GM18867 (cell line): Measurements from ENCODE around the gene TACC2.
A peak's percentile ranks its signal among the peaks of the same experiment; 100 is the strongest.

Experiments
- ATAC-seq: cut with Tn5 transposase; IDR thresholded peaks from one replicate; pipeline ENCODE4 v1.9.1; 2021; ENCODE audit warnings: mild to moderate bottlenecking, moderate library complexity; ENCODE audit not compliant: unreplicated experiment

TACC2 gene

DNA sequence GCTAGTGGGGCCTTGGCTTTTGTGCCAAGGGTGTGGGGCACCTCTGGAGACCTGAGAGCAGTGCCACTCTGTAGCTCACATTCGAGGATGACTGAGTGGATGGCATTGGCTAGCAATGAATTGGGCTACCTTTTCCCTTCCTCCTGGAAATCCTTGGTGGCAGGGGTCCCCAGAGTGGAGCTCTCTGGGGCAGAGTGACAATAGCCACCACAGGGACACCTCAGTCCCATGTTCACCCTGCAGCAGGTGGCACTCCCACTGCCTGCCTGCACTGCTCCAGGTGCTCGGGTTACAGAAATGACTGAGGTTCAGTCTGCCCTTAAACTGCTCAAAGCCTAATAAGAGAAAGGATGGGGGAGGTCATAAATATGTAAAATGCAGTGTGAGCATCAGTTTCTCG, 300.0 kb downstream of the TACC2 start:
- ATAC-seq = no peak

- ATAC-seq = no peak
Observed at GRCh38 chr10:122290334-122290733, 301.4 kb downstream of the TACC2 start.

DNA sequence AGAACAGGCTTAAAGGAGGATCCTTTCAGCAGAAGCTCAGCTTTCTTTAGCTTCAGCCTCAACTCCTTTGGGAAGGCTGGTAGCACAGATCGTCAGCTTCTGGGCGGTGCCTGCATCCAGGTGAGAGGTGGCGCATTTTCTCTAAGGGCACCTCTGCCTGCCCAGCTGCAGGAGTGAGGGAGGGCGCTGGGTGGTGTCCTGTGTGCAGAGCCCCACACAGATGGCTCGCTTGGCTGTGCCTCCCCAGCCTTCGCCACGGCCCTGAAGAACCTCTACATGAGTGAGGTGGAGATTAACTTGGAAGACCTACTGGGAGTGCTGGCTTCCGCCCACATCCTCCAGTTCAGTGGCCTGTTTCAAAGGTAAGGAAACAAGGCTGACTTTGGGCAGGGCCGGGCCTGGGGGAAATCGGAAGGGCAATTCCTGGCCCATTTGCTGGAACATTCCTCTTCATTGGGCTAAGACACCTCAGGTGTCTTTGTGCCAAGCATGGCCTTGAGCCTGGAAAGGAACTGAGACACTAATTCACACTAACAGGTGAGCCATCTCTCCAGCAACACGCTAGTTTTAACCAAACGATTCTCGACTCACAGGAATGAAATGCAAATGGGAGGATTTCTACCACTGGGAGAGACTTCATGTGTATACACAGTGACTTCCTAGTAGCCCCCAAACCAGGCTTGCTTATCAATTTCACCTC, 302.0 kb downstream of the TACC2 start:
- no peak for ATAC-seq

- ATAC-seq = no peak
Observed at GRCh38 chr10:122291739-122292138, 302.8 kb downstream of the TACC2 start.

DNA sequence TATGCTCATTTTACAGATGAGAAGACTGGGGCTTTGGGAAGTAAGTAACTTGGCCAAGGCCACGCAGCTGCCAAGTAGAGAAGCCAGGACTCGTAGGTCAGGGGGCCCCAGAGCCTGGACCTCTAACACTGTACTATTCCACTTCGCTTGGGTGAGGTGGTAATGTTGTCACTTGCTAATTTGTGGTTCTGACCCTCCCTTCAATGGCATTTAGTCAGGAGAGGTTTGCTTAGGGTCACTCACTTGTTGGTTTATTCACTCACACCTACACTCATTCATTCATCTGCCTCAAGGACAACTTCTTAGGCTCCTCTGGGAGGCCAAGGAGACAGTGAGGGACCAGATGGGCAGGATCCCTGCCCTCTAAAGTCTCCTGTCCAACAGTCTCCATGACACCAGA, 303.4 kb downstream of the TACC2 start:
- no peak for ATAC-seq

DNA sequence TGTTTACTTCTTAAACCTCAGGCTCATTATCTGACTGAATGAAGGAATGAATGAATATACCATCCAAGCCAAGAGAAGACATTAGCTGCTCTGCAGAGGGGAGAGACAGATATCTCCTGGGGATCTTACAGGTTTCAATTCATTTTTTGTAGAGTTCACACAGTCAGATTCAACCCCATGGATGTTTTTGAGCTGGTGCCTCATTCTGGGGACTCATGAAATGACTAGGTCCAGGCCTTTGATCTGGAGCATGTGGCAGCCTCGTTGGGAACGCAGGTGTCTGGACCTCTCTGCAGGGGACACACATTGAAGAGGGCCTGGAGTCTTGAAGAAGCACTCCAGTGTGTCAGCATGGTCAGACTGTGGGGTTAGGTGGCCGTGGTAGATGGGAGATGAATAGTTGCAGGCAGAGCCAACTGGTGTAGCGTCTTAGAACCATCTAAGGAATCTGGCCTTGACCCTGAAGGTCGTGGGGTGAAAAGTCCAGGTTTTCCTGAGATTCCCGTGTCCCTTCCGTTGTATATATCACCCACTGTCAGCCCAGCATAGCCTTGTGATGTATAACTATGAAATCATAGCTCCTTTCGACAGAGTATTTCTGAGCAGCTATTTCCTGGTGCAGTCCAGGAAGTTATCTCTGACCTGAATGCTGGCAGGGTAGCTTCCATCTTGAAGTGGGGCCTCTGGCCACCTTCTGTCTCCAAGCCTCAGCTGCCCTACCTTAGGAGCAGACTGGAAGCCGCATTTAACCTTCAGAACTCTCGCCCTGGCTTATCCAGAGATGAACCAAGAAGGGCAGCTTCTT, 304.4 kb downstream of the TACC2 start:
- ATAC-seq = no peak

- ATAC-seq = no peak
Observed at GRCh38 chr10:122293961-122294380, 305.0 kb downstream of the TACC2 start.

DNA sequence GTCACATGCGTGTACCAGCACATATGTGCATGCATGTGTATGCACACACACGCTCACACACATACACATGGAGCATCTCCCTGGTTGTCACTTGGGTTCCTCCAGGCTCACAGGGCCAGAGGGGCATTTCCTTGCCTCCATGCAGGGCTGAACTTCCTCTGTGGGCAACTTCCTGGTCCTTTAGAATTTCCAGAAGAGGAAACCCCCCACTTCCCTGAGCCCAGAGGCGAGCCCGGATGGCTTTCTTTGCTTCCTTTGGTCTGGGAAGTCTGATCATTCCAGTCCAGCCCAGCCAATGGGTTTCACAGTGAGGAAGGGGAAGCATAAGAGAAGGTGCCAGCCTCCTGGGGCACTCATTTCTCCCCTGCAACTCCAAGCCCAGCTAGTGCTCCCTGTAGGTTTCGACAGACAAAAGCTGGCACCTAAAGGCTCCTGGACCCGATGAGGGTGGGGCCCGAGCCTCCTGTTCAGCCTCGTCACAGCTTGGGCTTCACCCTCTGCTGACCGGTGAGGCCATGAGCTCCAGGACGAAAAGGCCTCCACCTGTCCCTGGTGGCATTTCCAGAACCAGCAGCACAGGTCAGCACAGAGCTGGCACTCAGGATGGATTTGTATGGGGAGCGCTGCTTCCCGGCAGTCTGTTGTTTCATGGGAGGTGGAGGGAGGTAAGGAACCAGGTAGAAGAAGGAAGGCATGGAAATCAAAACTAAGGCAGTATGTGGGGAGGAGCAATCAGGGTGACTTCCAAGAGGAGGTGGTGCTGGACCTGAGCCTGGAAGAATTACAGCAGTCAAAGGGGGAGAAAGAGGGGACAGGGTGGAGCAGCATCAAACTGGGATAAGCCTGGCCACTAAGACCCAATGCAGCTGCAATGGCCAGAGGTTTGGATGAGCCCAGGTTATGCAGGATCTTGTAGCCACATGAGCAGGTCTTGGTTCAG, 305.8 kb downstream of the TACC2 start:
- no peak for ATAC-seq

DNA sequence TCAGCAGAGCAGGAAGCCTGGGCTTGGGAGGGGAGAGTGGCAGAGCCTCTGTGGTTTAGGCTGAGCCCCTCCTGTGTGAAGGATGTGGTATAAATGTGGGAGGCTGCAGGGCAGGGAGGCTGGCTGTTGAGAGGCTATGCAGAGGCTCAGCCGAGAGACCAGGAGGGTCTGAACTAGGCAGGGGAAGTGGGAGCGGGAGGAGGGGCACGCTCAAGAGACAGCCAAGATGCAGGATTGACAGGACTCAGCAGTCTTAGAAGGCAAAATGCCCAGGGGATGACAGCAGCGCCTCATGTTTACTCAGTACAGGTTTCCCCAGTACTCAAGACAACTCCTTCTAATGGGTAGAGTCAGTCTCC, 306.5 kb downstream of the TACC2 start:
- ATAC-seq = no peak

DNA sequence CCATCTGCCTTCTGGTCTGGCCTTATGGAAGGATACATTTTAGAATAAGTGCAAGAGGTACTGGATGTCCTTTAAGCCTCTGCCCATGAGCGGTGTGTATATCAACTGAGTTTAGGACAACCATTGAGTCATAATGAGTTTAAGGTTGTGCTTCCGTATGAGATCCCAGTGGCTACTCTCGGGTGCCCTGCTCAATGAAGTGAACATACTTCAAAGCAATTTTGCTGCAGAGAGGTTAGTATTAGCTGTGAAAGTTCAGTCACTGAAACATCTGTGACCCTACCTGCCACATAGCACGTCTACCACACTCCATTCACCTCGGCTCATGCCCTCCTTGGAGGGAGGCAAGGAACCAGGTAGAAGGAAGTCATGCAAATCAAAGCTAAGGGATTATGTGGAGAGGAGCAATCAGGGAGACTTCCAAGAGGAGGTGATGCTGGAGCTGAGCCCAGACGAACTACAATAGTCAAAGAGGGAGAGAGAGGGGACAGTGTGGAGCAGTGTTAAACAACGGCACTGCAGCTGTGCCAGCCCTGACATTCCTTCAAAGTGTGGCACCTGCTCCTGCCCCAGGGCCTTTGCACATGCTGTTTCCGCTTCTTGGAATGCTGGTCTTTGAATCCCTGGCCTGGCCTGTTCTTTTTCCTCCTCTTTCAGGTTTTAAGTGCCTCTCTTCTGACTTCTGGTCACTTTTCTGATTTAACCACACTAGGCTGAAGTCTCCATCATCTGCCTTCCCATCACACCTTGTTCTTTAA, 307.6 kb downstream of the TACC2 start:
- peak; percentile 61 for ATAC-seq

- no peak for ATAC-seq
Observed at GRCh38 chr10:122297583-122297982, 308.6 kb downstream of the TACC2 start.

DNA sequence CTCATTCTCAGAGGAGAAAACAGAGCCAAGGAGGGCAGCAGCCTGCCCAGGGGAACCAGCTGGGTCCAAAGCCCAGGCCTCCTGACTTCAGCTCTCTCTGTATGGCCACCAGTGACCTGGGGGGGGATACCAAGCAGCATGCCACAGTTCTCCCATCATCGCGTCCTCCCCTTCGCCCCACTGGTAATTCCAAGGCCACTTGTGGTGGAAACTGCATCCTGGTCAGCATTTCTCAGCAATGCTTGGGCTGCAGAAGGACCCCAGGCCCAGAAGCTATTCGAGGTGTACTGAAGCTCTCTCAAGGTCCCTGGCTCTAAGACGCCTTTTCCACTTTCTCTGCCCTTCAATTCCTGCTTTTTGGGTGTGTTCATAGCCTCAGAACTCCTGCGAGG, 309.2 kb downstream of the TACC2 start:
- ATAC-seq = no peak

DNA sequence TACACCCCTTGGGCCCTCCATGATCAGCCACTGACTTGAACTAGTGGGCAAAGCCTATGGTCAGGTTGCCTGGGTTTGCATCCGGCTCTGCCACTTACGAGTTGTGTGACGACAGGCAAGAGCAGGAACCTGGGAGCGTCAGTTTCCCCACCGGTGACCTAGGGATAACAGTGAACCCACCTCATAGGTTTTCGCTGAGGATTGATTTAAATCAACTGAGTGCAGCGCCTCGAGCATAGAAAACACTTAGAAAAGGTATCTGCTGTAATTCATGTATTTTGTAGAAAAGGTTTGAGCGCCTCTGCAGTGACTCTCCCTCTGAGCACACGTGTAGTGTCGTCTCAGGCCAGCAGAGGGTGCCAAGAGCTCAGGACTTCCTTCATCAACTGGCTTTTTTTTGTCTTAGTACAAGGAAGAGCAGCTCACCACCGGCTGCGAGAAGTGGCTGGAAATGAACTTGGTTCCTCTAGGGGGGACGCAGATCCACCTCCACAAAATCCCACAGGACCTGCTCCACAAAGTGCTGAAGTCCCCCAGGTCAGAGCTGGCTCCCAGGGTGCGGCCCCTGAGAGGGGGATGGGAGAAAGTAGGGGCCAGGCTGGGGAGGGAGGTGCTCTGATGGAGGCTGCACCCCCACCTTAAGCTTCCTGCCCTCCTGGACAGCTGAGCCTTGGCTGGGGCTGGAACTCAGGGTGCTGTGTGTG, 309.8 kb downstream of the TACC2 start:
- ATAC-seq = peak; percentile 64

DNA sequence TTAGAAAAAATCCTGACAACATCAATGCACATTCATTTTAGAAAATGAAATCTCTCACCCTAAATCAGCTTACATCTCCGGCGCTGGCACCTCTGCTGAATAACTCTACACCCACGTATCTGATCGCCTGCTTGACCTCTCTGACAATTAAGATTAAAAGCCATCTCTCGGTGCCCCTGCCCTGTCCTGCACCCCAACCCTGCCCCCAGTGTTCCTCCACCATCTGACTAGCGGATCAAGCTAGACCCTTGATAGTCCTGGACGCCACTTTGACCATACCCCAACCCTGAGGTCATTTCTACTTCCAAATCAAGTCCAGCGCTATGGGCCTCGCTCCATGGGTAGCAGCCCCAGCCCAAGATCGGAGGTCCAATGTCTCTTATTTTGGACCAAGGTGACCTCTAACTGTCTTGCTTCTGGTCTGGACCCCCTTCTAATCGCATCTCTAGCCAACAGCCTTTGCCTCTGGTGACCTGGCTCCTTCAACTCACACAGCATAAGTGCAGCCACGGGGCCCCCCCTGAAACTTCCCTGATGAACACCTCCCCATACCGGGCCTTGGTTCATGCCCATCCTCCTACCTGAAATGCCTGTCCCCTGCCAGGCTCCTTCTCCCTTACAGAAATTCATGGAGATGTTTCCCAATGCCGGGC, 310.6 kb downstream of the TACC2 start:
- no peak for ATAC-seq

- ATAC-seq = no peak
Observed at GRCh38 chr10:122301055-122301810, 312.3 kb downstream of the TACC2 start.

DNA sequence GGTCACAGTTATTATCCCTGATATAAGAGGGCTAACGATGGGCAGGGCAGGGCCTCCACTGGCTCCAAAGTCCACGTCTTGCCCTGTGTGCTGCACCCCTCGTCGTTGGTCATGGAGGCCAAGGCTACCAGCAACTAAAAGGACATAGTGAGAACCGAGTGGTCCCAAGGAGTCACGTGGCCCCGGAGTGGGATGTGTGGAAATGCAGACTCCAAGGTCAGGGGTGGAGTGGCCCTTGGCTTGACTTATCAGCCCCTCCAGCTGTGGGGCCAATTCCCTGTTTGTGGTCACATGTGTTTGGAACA, 312.8 kb downstream of the TACC2 start:
- no peak for ATAC-seq

- no peak for ATAC-seq
Observed at GRCh38 chr10:122302315-122302714, 313.4 kb downstream of the TACC2 start.

DNA sequence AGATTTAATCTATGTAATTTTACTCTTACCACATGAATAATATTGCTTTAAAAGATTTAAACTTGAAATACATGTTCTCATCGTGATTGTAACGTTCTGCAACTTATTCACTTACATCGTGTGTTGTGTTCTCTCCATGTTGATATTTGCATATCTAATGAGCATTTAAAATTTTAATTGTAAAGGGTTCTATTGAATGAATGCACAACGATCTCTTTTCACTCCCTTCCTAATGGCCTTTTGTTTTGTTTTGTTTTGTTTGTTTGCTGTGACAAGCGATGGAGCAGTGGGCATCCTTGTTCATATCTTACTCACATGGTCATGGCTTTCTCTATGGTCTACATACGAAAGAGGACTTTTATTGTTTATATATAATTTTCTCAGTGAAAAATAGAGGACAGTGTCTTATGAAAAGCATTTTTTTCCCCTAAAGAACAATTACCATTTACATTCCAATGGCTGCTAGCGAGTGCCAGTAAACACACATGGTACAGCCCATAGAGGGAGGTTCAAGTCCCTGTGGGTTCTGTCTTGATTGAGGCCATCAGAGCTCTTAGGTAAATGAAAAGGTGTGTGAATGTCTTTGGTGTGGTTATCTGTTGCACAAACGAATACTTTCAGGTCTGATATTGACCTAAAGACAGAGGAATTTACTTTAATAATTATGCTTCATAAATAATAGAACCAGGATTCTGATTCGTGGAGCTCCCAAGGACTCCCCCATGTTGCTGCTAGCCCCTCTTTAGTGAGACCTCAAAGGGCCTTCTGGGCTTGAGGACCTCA, 314.5 kb downstream of the TACC2 start:
- no peak for ATAC-seq
